HCT116 (cell line): Measurements from ENCODE around the gene OSGIN1. TPM values are rescaled to one million over a fixed set of nuclear protein-coding genes. Genes with fewer than 3 reads are reported as not detected.

Experiments
- ATAC-seq: fragments of 200-7000 bp; cut with Tn5 transposase; 2 replicates; pipeline ENCODE4 v1.9.1; 2020; ENCODE audit warnings: mild to moderate bottlenecking, moderate library complexity
- BruUV-seq: library from RNA; stranded (reverse); fragments of 400-500 nt; replicated peaks from 2 replicates; lab custom pipeline; 2021; lab: Mats Ljungman, UMichigan
- CTCF ChIA-PET: fragments of 300-600 bp; sonication (Branson Sonifier 250); formaldehyde crosslinking; loops from one replicate; lab custom pipeline; 2021; ENCODE audit warnings: antibody characterized with exemption; lab: Charles Lee
- POLR2A ChIA-PET: fragments of 300-600, 350-600 bp; sonication (Branson Sonifier 250); formaldehyde crosslinking; loops from one replicate; lab custom pipeline; 2021; ENCODE audit warnings: antibody characterized with exemption; lab: Charles Lee
- RAD21 ChIA-PET, 2 experiments: fragments of 300-600 bp; sonication (Branson Sonifier 250); formaldehyde crosslinking; loops; one replicate each; lab custom pipeline; 2023; ENCODE audit warnings: low total read pairs in 2 of 2; ENCODE audit not compliant: uncharacterized antibody in 2 of 2, unreplicated experiment in 2 of 2, low non-redundant PET in 1 of 2; lab: Charles Lee
- DNase-seq: peaks from one replicate; pipeline ENCODE4 v3.0.0-alpha.2; 2010; ENCODE audit warnings: low read depth, low spot score
- H2AFZ ChIP-seq: fragments of 200-600 bp; shearing (Covaris generic), sonication (generic); 2 replicates; pipeline ENCODE4 v1.6.1; 2017; ENCODE audit warnings: low read depth, mixed run types, mixed read lengths, antibody characterized with exemption, low read length; ENCODE audit not compliant: poor library complexity, severe bottlenecking
- H3K27ac ChIP-seq: 2 replicates; pipeline ENCODE4 v1.5.1; 2012; ENCODE audit warnings: low read depth, low read length
- H3K27me3 ChIP-seq: fragments of 200-600 bp; sonication (generic); 2 replicates; pipeline ENCODE4 v1.6.1; 2016; ENCODE audit warnings: mixed run types, low read length, mixed read lengths; ENCODE audit not compliant: insufficient read depth
- H3K36me3 ChIP-seq, 2 experiments: fragments of 200-500 bp in 1 of 2; fragments of 200-600 bp in 1 of 2; sonication (Bioruptor generic) in 1 of 2; sonication (generic) in 1 of 2; 2 replicates each; pipeline versions ENCODE4 v1.5.1 to v1.6.1; 2014 to 2016; ENCODE audit warnings: low read length in 2 of 2, inconsistent platforms in 1 of 2, mixed read lengths in 1 of 2, mixed run types in 1 of 2; ENCODE audit not compliant: insufficient read depth in 2 of 2, control insufficient read depth in 1 of 2
- H3K4me1 ChIP-seq, 2 experiments: fragments of 200-600 bp in 1 of 2; sonication (generic) in 1 of 2; 2 replicates each; pipeline versions ENCODE4 v1.5.1 to v1.6.1; 2012 to 2017; ENCODE audit warnings: low read length in 2 of 2, inconsistent platforms in 1 of 2, mild to moderate bottlenecking in 1 of 2, mixed read lengths in 1 of 2, mixed run types in 1 of 2, moderate library complexity in 1 of 2; ENCODE audit not compliant: insufficient read depth in 2 of 2, control insufficient read depth in 1 of 2
- H3K4me2 ChIP-seq: fragments of 200-600 bp; sonication (generic); 2 replicates; pipeline ENCODE4 v1.6.1; 2017; ENCODE audit warnings: mixed run types, low read length, mixed read lengths
- H3K4me3 ChIP-seq, 2 experiments: fragments of 200-600 bp in 1 of 2; sonication (generic) in 1 of 2; replicated peaks in 1 of 2; 2 replicates each; pipeline ENCODE4 v1.5.1; 2011 to 2016; ENCODE audit warnings: low read length in 2 of 2, control low read depth in 1 of 2, low read depth in 1 of 2, mild to moderate bottlenecking in 1 of 2, mixed read lengths in 1 of 2, mixed run types in 1 of 2
- H3K79me2 ChIP-seq: fragments of 200-600 bp; sonication (generic); 2 replicates; pipeline ENCODE4 v1.6.1; 2017; ENCODE audit warnings: mild to moderate bottlenecking, mixed run types, low read length, moderate library complexity, mixed read lengths; ENCODE audit not compliant: insufficient read depth
- H3K9ac ChIP-seq: fragments of 200-600 bp; sonication (generic); 2 replicates; pipeline ENCODE4 v1.6.1; 2016; ENCODE audit warnings: low read length, mixed read lengths
- H3K9me2 ChIP-seq: fragments of 200-600 bp; sonication (generic), shearing (Covaris generic); 2 replicates; pipeline ENCODE4 v1.6.1; 2017; ENCODE audit warnings: mixed run types, mild to moderate bottlenecking, moderate library complexity; ENCODE audit not compliant: insufficient read depth
- H3K9me3 ChIP-seq, 2 experiments: fragments of 200-500 bp in 1 of 2; fragments of 200-600 bp in 1 of 2; sonication (Bioruptor generic) in 1 of 2; sonication (generic) in 1 of 2; 2 replicates each; pipeline ENCODE4 v1.6.1; 2014 to 2017; ENCODE audit warnings: low read length in 2 of 2, mixed read lengths in 2 of 2, inconsistent platforms in 1 of 2, low read depth in 1 of 2, mild to moderate bottlenecking in 1 of 2, mixed run types in 1 of 2, moderate library complexity in 1 of 2; ENCODE audit not compliant: control insufficient read depth in 1 of 2, insufficient read depth in 1 of 2
- H4K20me1 ChIP-seq: fragments of 200-600 bp; sonication (generic), shearing (Covaris generic); 2 replicates; pipeline ENCODE4 v1.6.1; 2017; ENCODE audit warnings: mixed run types, mild to moderate bottlenecking, moderate library complexity; ENCODE audit not compliant: insufficient read depth
- ATF3 ChIP-seq: IDR thresholded peaks from 2 replicates; pipeline ENCODE4 v1.6.1; 2012
- CBX3 ChIP-seq: IDR thresholded peaks from 2 replicates; pipeline ENCODE4 v1.6.1; 2012; ENCODE audit warnings: low read depth
- CEBPB ChIP-seq: IDR thresholded peaks from 2 replicates; pipeline ENCODE4 v1.6.1; 2012; ENCODE audit warnings: low read depth
- ELF1 ChIP-seq: IDR thresholded peaks from 2 replicates; pipeline ENCODE4 v1.6.1; 2012; ENCODE audit warnings: low read depth, borderline replicate concordance
- EZH2phosphoT487 ChIP-seq: fragments of 200-600 bp; IDR thresholded peaks from 2 replicates; pipeline ENCODE4 v1.6.1; 2018; ENCODE audit warnings: antibody characterized with exemption, borderline replicate concordance
- FOSL1 ChIP-seq: IDR thresholded peaks from 2 replicates; pipeline ENCODE4 v1.6.1; 2012; ENCODE audit warnings: low read depth
- JUND ChIP-seq: IDR thresholded peaks from 2 replicates; pipeline ENCODE4 v1.6.1; 2012
- POLR2AphosphoS5 ChIP-seq: IDR thresholded peaks from 2 replicates; pipeline ENCODE4 v1.6.1; 2011; ENCODE audit warnings: mild to moderate bottlenecking, low read depth, low read length, moderate library complexity
- RAD21 ChIP-seq: IDR thresholded peaks from 2 replicates; pipeline ENCODE4 v1.6.1; 2012; ENCODE audit warnings: low read depth, mild to moderate bottlenecking
- REST ChIP-seq: IDR thresholded peaks from 2 replicates; pipeline ENCODE4 v1.6.1; 2012; ENCODE audit warnings: low read depth
- SIN3A ChIP-seq: IDR thresholded peaks from 2 replicates; pipeline ENCODE4 v1.6.1; 2012; ENCODE audit warnings: low read depth
- SP1 ChIP-seq: IDR thresholded peaks from 2 replicates; pipeline ENCODE4 v1.6.1; 2012; ENCODE audit warnings: low read depth
- SRF ChIP-seq: IDR thresholded peaks from 2 replicates; pipeline ENCODE4 v1.6.1; 2012; ENCODE audit warnings: low read depth
- TCF7L2 ChIP-seq: IDR thresholded peaks from 2 replicates; pipeline ENCODE4 v1.7.0; 2011; ENCODE audit warnings: borderline replicate concordance, inconsistent platforms; ENCODE audit not compliant: insufficient read depth, insufficient read length; ENCODE audit errors: extremely low read depth
- ZFX ChIP-seq: fragments of 450-650 bp; IDR thresholded peaks from 2 replicates; pipeline ENCODE4 v1.6.1; 2017
- intact Hi-C: fragments of 100-400 bp; cut with micrococcal nuclease; formaldehyde crosslinking; loops from 2 replicates; pipeline ENCODE4 v1.10.0; 2022
- total RNA-seq: library from RNA; stranded (reverse); gene quantifications from one replicate; pipeline ENCODE4 v1.2.1, GENCODE V29; 2021; ENCODE audit not compliant: unreplicated experiment
- TF ChIP-seq, protein P1 (sequence below), 3 experiments: fragments of 200-600 bp in 1 of 3; sonication (generic) in 1 of 3; IDR thresholded peaks in 2 of 3; conservative IDR thresholded peaks in 1 of 3; 2 replicates each; pipeline ENCODE4 v1.5.1; 2012 to 2017; ENCODE audit warnings: low read depth in 2 of 3, low read length in 2 of 3, antibody characterized with exemption in 1 of 3, borderline replicate concordance in 1 of 3, control low read depth in 1 of 3, mild to moderate bottlenecking in 1 of 3, mixed read lengths in 1 of 3, mixed run types in 1 of 3, moderate library complexity in 1 of 3; ENCODE audit not compliant: insufficient read depth in 1 of 3

The OSGIN1 gene
- total RNA-seq, 1 experiment from 2014 or later: 19.8 TPM

GRCh38 chr16:84005391-84005790, 52.4 kb downstream of the OSGIN1 start:
- no peaks in the 10 kb centered on the region for H3K36me3 ChIP-seq
- ChIA-PET RAD21 (no interaction called here), CTCF (no interaction called here), POLR2A (interaction anchor here (0.6 to 1.2 kb wide), 2 partner anchors 9 to 503 kb away, joined by 3 to 5 read pairs; no protein-coding TSS in a partner anchor)
- intact Hi-C loops: no loop called here
- no TSS peak for BruUV-seq
- H3K27ac ChIP-seq: no peak overlapping the region
- 0 out of 2 replicates have a peak, but pooled peaks cover 5% of the 10 kb centered on the region for H3K27me3 ChIP-seq
- H3K9me2 ChIP-seq: no peaks in the 10 kb centered on the region
- no peak for DNase-seq
- no peaks in the 10 kb centered on the region for H3K9me3 ChIP-seq
- H3K4me2 ChIP-seq: no peak overlapping the region
- no peaks in the 10 kb centered on the region for H3K4me1 ChIP-seq
- H3K4me3 ChIP-seq: no peak overlapping the region
- H2AFZ ChIP-seq: no peak overlapping the region
- no peak overlapping the region for H3K9ac ChIP-seq
- no peak for ATAC-seq
- H4K20me1 ChIP-seq: no peaks in the 10 kb centered on the region
- TF ChIP-seq ZFX: no peak
- no peak for TF ChIP-seq SP1
- no peak for TF ChIP-seq POLR2AphosphoS5
- TF ChIP-seq JUND: no peak
- TF ChIP-seq TCF7L2: no peak
- no peak for TF ChIP-seq EZH2phosphoT487
- no peak for TF ChIP-seq REST
- TF ChIP-seq, all 23 proteins: peak for 0
- H3K79me2 ChIP-seq: no peaks in the 10 kb centered on the region

- H3K4me2 ChIP-seq: no peak overlapping the region
- BruUV-seq: no TSS peak
- H3K79me2 ChIP-seq: no peaks in the 10 kb centered on the region
- intact Hi-C loops: no loop called here
- DNase-seq: no peak
- no peak for ATAC-seq
- H3K9me3 ChIP-seq: no peaks in the 10 kb centered on the region
- H3K27ac ChIP-seq: no peak overlapping the region
- POLR2A ChIA-PET: no interaction called here
- H2AFZ ChIP-seq: no peak overlapping the region
- H3K9me2 ChIP-seq: no peaks in the 10 kb centered on the region
- RAD21 ChIA-PET: no interaction called here
- no peak overlapping the region for H3K4me3 ChIP-seq
- H3K4me1 ChIP-seq: no peaks in the 10 kb centered on the region
- 0 out of 2 replicates have a peak, but pooled peaks cover 5% of the 10 kb centered on the region for H3K27me3 ChIP-seq
- no peaks in the 10 kb centered on the region for H3K36me3 ChIP-seq
- CTCF ChIA-PET: no interaction called here
- no peaks in the 10 kb centered on the region for H4K20me1 ChIP-seq
- H3K9ac ChIP-seq: no peak overlapping the region
- no peak for TF ChIP-seq FOSL1
- TF ChIP-seq CEBPB: no peak
- no peak for TF ChIP-seq ZFX
- TF ChIP-seq CBX3: no peak
- no peak for TF ChIP-seq EZH2phosphoT487
- no peak for TF ChIP-seq SRF
- TF ChIP-seq, protein P1, sequence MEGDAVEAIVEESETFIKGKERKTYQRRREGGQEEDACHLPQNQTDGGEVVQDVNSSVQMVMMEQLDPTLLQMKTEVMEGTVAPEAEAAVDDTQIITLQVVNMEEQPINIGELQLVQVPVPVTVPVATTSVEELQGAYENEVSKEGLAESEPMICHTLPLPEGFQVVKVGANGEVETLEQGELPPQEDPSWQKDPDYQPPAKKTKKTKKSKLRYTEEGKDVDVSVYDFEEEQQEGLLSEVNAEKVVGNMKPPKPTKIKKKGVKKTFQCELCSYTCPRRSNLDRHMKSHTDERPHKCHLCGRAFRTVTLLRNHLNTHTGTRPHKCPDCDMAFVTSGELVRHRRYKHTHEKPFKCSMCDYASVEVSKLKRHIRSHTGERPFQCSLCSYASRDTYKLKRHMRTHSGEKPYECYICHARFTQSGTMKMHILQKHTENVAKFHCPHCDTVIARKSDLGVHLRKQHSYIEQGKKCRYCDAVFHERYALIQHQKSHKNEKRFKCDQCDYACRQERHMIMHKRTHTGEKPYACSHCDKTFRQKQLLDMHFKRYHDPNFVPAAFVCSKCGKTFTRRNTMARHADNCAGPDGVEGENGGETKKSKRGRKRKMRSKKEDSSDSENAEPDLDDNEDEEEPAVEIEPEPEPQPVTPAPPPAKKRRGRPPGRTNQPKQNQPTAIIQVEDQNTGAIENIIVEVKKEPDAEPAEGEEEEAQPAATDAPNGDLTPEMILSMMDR (IDR thresholded peaks at IDR 0.05 in 2 of 3, conservative IDR thresholded peaks at IDR 0.05 in 1 of 3; ENCODE audit: borderline replicate concordance in 1 of 3, insufficient read depth in 1 of 3, low read depth in 2 of 3, low read length in 2 of 3): no peak
- TF ChIP-seq SP1: no peak
- TF ChIP-seq RAD21: no peak
- TF ChIP-seq ATF3: no peak
- TF ChIP-seq SIN3A: no peak
- no peak for TF ChIP-seq ELF1
Measured at GRCh38 chr16:84007520-84007919, 54.5 kb downstream of the OSGIN1 start.
